Measurements from ENCODE around the gene CDKAL1. TPM values are rescaled to one million over a fixed set of nuclear protein-coding genes. Genes with fewer than 3 reads are reported as not detected.

The CDKAL1 gene
- total and polyA plus RNA-seq, 4 donors: 2.0 to 12.9 (median 6.7) TPM

GRCh38 chr6:20933057-20933788, 399.0 kb downstream of the CDKAL1 start:
- peaks cover 2 to 12% (median 4%) of the 10 kb centered on the region in 4 donors for H3K4me1 ChIP-seq (ENCODE audit: control insufficient read depth in 4 of 4, insufficient read depth in 4 of 4, low read length in 3 of 4)
- no peak overlapping the region for H3K4me3 ChIP-seq (ENCODE audit: low read depth in 1 of 3, low read length in 3 of 3)
- 69% methylated on average over 2 of the region's 2 CpGs for WGBS
- DNase-seq (ENCODE audit: low spot score): no peak
- no peaks in the 10 kb centered on the region for H3K27me3 ChIP-seq (ENCODE audit: control insufficient read depth in 4 of 4, insufficient read depth in 4 of 4, low read length in 3 of 4)
- H3K9me3 ChIP-seq (ENCODE audit: control insufficient read depth in 4 of 4, low read length in 3 of 4): no peaks in the 10 kb centered on the region
- H3K36me3 ChIP-seq (ENCODE audit: control insufficient read depth in 4 of 4, insufficient read depth in 3 of 4, low read depth in 1 of 4, low read length in 3 of 4): no peaks in the 10 kb centered on the region
- TF ChIP-seq FOXA1 (IDR thresholded peaks at IDR 0.05): peak; percentile 80
- TF ChIP-seq SP1 (IDR thresholded peaks at IDR 0.05): peak; percentile 11
- TF ChIP-seq EGR1 (IDR thresholded peaks at IDR 0.05; ENCODE audit: low read depth in 2 of 2): no peak
- peak in 1 of 2 donors; percentile 28 for TF ChIP-seq RAD21 (IDR thresholded peaks at IDR 0.05)
- no peak for TF ChIP-seq MAX (IDR thresholded peaks at IDR 0.05)
- TF ChIP-seq RXRA (IDR thresholded peaks at IDR 0.05): peak in 1 of 2 donors; percentile 36
- no peak for TF ChIP-seq HNF4G (IDR thresholded peaks at IDR 0.05)
- TF ChIP-seq NR2F2 (IDR thresholded peaks at IDR 0.05): no peak
- peak in 1 of 2 donors; percentile 16 for TF ChIP-seq JUND (IDR thresholded peaks at IDR 0.05)
- no peak for TF ChIP-seq CTCF (IDR thresholded peaks at IDR 0.05; ENCODE audit: low read depth, low read length, missing input control)
- peak; percentile 58 to 68 for TF ChIP-seq HNF4A (conservative IDR thresholded peaks at IDR 0.05)
- TF ChIP-seq YY1 (IDR thresholded peaks at IDR 0.05): no peak
- TF ChIP-seq FOXA2 (IDR thresholded peaks at IDR 0.05): peak; percentile 81
- H3K9ac ChIP-seq (ENCODE audit: low read depth in 1 of 2, low read length in 2 of 2): no peak overlapping the region
- H3K27ac ChIP-seq (ENCODE audit: low read depth in 1 of 2, low read length in 2 of 2): peak overlapping the region in 1 of 2 donors; percentile 25

GRCh38 chr6:20936949-20937348, 402.7 kb downstream of the CDKAL1 start:
- Histone ChIP-seq H3K27ac (ENCODE audit: low read depth in 1 of 2, low read length in 2 of 2) (no peak overlapping the region), H3K9me3 (ENCODE audit: control insufficient read depth in 4 of 4, low read length in 3 of 4) (no peaks in the 10 kb centered on the region), H3K9ac (ENCODE audit: low read depth in 1 of 2, low read length in 2 of 2) (no peak overlapping the region), H3K27me3 (ENCODE audit: control insufficient read depth in 4 of 4, insufficient read depth in 4 of 4, low read length in 3 of 4) (no peaks in the 10 kb centered on the region), H3K36me3 (ENCODE audit: control insufficient read depth in 4 of 4, insufficient read depth in 3 of 4, low read depth in 1 of 4, low read length in 3 of 4) (no peaks in the 10 kb centered on the region), H3K4me1 (ENCODE audit: control insufficient read depth in 4 of 4, insufficient read depth in 4 of 4, low read length in 3 of 4) (peaks cover 2 to 12% (median 4%) of the 10 kb centered on the region in 4 donors), H3K4me3 (ENCODE audit: low read depth in 1 of 3, low read length in 3 of 3) (no peak overlapping the region)
- 95% methylated on average over 2 of the region's 2 CpGs for WGBS
- TF ChIP-seq FOXA2 (IDR thresholded peaks at IDR 0.05) (no peak), REST (IDR thresholded peaks at IDR 0.05) (no peak), MAX (IDR thresholded peaks at IDR 0.05) (no peak), HNF4G (IDR thresholded peaks at IDR 0.05) (no peak), ZBTB33 (IDR thresholded peaks at IDR 0.05) (no peak)
- DNase-seq (ENCODE audit: low spot score): no peak

All from liver (tissue), 9 donors.